Lower lobe of right lung (tissue), 2 donors: ENCODE measurements around the gene SRC. TPM values are rescaled to one million over a fixed set of nuclear protein-coding genes. Genes with fewer than 3 reads are reported as not detected.

ENCODE experiments used
- ATAC-seq, 2 donors: fragments of 200-7000 bp; cut with Tn5 transposase; one replicate each; pipeline ENCODE4 v1.9.1; 2020 to 2022; ENCODE audit warnings: mild to moderate bottlenecking in 2 of 2, moderate library complexity in 2 of 2
- DNase-seq: peaks from one replicate; pipeline ENCODE4 v3.0.0-alpha.2; 2020
- H3K27ac ChIP-seq: fragments of 200-600 bp; one replicate; pipeline ENCODE4 v1.8.0; 2022
- H3K27me3 ChIP-seq: fragments of 200-600 bp; one replicate; pipeline ENCODE4 v1.8.0; 2022; ENCODE audit warnings: low read depth
- H3K36me3 ChIP-seq: fragments of 200-600 bp; one replicate; pipeline ENCODE4 v1.8.0; 2022; ENCODE audit warnings: mild to moderate bottlenecking
- H3K4me1 ChIP-seq: fragments of 200-600 bp; one replicate; pipeline ENCODE4 v1.8.0; 2022
- H3K4me3 ChIP-seq: fragments of 200-600 bp; one replicate; pipeline ENCODE4 v1.8.0; 2022; ENCODE audit warnings: mild to moderate bottlenecking
- H3K9me3 ChIP-seq: fragments of 200-600 bp; one replicate; pipeline ENCODE4 v1.8.0; 2022
- intact Hi-C: fragments of 100-400 bp; cut with DNase I; formaldehyde crosslinking; loops from one replicate; pipeline ENCODE4 v1.11.0; 2022
- total RNA-seq: library from RNA; stranded (reverse); fragmentation: NEBNext Ultra II Directional; extraction: Animal tissue kit (Norgen Biotek cat#: 25700); gene quantifications from one replicate; pipeline ENCODE4 v1.2.1, GENCODE V29; 2021
- TF ChIP-seq, protein P1 (sequence below): fragments of 200-600 bp; IDR thresholded peaks from one replicate; pipeline ENCODE4 v1.8.0; 2022; ENCODE audit warnings: antibody characterized with exemption, mild to moderate bottlenecking
- donor health status: DM: no; HTN: yes; CAD: no; lungs with severe emphysema.

The SRC gene
- total RNA-seq, 1 donor from 2014 or later = 72.7 TPM

DNA sequence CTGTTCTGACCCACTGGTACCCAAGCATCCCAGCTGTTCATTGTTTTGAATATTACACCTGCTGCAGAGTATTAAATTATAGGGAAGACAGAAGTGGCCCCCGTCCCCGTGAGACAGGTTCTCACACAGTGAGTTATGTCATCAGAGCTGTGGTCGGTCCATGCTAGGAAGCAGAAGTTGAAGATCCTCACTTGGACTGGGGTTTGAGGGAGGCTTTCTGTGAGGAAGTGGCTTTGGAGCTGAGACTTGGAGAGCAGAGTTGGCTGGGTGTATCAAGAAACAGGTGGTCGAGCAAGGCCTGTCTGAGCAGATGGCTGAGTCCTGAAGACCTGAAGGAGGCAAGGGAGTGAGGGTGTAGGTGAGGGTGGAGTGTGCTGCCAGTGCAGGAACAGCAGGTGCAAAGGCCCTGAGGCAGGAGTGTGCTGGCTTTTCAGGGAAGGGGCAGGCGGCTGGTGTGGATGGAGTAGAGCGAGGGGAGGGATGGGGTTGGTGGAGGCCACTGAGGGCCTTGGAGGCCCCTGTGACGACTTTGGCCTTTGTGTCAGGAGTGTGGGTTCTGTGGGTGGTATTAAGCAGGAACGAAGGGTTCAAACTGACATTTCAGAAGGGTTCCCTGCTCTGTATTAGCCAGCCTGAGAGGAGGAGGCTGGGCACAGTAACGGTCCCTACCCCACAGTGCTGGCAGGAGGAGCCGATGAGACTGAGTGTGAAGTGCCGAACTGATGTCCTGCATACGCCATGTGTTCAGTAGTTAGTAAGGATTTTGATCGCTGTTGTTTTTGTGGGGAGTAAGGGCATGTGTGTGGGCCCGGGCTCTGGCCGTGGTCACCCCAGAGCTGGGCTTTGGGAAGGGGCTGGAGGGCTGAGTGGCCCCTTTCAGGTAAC, 11.8 kb downstream of the SRC start:
- Histone ChIP-seq H3K27ac (peak overlapping the region; percentile 11), H3K4me3 (no peak overlapping the region), H3K36me3 (peaks cover 11% of the 10 kb centered on the region), H3K4me1 (peaks cover 38% of the 10 kb centered on the region), H3K27me3 (no peaks in the 10 kb centered on the region), H3K9me3 (no peaks in the 10 kb centered on the region)
- ATAC-seq = peak; percentile 62 to 68
- no peak for DNase-seq
- intact Hi-C loops = no loop called here
- TF ChIP-seq, protein P1, sequence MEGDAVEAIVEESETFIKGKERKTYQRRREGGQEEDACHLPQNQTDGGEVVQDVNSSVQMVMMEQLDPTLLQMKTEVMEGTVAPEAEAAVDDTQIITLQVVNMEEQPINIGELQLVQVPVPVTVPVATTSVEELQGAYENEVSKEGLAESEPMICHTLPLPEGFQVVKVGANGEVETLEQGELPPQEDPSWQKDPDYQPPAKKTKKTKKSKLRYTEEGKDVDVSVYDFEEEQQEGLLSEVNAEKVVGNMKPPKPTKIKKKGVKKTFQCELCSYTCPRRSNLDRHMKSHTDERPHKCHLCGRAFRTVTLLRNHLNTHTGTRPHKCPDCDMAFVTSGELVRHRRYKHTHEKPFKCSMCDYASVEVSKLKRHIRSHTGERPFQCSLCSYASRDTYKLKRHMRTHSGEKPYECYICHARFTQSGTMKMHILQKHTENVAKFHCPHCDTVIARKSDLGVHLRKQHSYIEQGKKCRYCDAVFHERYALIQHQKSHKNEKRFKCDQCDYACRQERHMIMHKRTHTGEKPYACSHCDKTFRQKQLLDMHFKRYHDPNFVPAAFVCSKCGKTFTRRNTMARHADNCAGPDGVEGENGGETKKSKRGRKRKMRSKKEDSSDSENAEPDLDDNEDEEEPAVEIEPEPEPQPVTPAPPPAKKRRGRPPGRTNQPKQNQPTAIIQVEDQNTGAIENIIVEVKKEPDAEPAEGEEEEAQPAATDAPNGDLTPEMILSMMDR = no peak

DNA sequence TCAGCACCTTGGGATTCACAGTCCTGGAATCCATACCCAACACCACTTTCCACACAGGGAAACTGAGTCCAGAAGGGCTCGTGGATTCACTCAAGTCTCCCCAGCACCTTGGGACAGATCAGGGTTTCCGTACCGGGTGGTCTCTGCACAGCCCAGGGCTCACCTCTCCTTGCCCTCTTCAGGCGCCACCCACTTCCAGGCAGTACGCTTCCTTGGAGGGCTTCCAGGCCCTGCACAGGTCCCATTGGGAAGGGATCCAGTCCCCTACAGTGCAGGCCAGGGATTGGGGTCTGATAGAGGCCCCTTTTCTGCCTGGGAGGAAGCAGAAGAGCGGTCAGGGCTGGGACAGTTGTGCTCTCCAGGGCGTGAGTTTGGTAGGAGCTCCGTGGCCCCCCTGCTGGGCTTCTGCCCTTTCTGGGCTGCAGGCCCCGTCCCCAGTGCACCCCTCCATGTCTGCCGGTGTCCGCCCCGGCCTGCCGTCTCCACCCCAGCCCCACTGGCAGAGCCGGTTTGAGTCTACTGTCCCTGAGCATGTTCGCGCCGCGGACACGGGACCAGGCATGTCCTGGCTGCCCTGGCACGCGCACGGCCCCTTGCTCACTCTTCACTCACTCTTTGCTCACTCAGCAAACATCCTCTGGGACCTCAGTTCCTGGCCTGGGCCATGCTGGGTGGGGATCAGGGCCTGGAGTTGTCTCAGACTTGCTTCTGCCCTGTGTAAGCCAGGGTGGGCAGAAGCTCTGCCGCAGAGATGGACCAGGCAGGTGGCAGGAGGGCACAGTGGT, 12.6 kb downstream of the SRC start:
- H3K36me3 ChIP-seq = peaks cover 7% of the 10 kb centered on the region
- no peaks in the 10 kb centered on the region for H3K9me3 ChIP-seq
- peak; percentile 3 to 35 for ATAC-seq
- intact Hi-C loops = no loop called here
- H3K27ac ChIP-seq = no peak overlapping the region
- no peak for DNase-seq
- H3K27me3 ChIP-seq = no peaks in the 10 kb centered on the region
- H3K4me1 ChIP-seq = peaks cover 38% of the 10 kb centered on the region
- TF ChIP-seq, protein P1 = no peak
- H3K4me3 ChIP-seq = no peak overlapping the region

DNA sequence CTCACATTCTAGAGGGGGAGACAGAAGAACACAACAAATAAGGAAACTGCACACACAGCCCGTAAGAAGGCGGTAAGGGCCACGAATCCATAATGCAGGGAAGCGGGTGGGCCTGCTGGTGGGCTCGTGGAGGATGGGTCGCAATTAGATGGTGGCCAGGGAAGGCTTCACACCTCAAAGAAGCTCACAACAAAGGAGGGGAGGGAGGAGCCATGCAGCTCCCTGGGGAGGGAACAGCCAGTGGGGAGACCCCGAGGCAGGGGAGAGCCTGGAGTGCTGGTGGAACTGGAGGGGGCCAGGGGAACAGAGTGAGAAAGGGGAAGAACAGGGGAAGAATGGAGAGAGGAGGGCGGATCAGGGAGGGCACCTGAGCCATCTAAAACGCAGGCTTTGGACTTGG, 13.4 kb downstream of the SRC start:
- Histone ChIP-seq H3K36me3 (no peaks in the 10 kb centered on the region), H3K27me3 (no peaks in the 10 kb centered on the region), H3K4me3 (no peak overlapping the region), H3K27ac (no peak overlapping the region), H3K9me3 (no peaks in the 10 kb centered on the region), H3K4me1 (peaks cover 38% of the 10 kb centered on the region)
- ATAC-seq (no peak), DNase-seq (no peak)
- intact Hi-C loops = no loop called here
- TF ChIP-seq, protein P1 = no peak

DNA sequence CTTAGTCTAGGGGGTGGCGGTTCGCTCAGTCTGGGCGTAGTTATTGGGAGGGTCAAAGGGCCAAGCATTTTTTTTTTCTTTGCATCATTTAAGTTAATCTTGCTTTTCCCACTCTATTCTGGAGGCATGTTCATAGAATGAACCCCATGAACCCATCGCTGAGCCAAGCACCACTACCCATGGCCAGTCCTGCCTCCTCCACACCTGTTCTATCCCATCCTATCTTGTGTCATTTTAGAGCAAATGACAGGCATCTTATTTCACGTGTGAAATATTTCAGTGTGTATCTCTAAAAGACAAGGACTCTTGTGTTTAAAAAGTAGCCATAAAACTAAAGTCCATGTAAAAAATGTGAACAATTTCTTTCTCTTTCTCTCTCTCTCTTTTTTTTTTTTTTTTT, 13.9 kb downstream of the SRC start:
- DNase-seq (no peak), ATAC-seq (no peak)
- Histone ChIP-seq H3K27me3 (no peaks in the 10 kb centered on the region), H3K9me3 (no peaks in the 10 kb centered on the region), H3K27ac (no peak overlapping the region), H3K36me3 (no peaks in the 10 kb centered on the region), H3K4me1 (peaks cover 38% of the 10 kb centered on the region), H3K4me3 (no peak overlapping the region)
- TF ChIP-seq, protein P1 = no peak
- intact Hi-C loops = no loop called here

DNA sequence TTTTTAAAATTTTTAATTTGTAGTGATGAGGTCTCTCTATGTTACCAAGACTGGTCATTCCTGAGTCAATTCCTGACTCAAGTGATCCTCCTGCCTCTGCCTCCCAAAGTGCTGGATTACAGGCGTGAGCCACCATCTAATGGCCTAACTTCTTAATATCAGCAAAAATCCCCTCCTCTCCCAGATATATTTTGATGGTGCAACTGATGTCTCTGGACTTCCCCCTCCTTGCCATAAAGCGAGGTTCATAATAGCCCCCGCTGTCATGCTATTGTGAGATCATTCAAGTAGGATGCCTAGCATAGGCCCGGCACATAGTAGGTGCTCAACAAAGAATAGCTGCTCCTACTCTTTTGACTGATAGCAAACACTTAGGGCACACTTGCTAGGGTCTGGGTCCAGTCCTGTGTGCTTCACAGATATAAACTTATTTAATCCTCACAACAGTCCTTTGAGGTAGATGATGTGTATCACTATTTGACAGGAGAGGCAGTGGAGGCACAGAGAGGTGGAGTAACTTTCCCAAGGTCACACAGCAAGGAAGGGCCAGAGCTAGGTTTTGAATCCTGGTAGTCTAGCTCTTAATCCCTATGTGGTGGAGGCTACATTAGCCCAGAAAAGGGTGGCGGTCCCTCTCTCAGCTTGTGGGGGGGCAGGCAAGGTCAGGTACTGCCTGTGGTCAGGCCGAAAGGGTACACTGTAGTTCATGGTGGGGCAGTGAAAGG, 14.6 kb downstream of the SRC start:
- H3K27ac ChIP-seq = no peak overlapping the region
- TF ChIP-seq, protein P1 = no peak
- intact Hi-C loops = no loop called here
- H3K4me1 ChIP-seq = peaks cover 34% of the 10 kb centered on the region
- no peak overlapping the region for H3K4me3 ChIP-seq
- peaks cover 3% of the 10 kb centered on the region for H3K36me3 ChIP-seq
- H3K27me3 ChIP-seq = no peaks in the 10 kb centered on the region
- no peaks in the 10 kb centered on the region for H3K9me3 ChIP-seq
- DNase-seq = no peak
- no peak for ATAC-seq
